ENCODE results near the gene XAGE5.

DNA sequence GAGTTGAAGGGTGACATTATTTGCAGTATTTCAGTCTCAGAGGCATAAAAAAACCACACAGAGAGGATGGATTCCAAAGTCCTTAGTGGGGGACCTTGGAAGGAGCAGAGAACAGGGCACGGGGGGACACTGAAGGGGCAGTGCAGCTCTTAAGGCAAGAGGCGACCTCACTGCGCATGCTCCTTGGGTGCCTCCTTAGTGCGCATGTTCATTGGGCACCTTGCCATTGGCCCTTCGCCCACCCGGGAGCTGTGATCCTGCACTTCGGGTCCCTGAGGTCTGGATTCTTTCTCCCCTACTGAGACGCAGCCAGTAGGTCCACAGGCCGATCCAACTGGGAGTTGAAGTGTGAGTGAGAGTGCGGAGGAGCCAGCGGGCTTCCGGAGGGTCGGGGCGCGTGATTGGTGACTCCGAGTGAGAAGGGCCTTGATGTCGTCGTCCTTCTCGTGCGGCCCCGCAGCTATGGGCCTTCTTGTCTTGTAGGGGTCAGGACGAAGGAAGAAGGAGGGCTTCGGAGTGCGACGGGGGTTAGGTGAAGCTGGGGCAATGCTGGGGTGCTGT, at the start of gene XAGE5:
- TF ChIP-seq, protein P1, sequence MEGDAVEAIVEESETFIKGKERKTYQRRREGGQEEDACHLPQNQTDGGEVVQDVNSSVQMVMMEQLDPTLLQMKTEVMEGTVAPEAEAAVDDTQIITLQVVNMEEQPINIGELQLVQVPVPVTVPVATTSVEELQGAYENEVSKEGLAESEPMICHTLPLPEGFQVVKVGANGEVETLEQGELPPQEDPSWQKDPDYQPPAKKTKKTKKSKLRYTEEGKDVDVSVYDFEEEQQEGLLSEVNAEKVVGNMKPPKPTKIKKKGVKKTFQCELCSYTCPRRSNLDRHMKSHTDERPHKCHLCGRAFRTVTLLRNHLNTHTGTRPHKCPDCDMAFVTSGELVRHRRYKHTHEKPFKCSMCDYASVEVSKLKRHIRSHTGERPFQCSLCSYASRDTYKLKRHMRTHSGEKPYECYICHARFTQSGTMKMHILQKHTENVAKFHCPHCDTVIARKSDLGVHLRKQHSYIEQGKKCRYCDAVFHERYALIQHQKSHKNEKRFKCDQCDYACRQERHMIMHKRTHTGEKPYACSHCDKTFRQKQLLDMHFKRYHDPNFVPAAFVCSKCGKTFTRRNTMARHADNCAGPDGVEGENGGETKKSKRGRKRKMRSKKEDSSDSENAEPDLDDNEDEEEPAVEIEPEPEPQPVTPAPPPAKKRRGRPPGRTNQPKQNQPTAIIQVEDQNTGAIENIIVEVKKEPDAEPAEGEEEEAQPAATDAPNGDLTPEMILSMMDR (optimal IDR thresholded peaks at IDR 0.05 in 1 of 3, IDR thresholded peaks at IDR 0.05 in 1 of 3, conservative IDR thresholded peaks at IDR 0.05 in 1 of 3; ENCODE audit: extremely low read depth in 1 of 3, insufficient read depth in 2 of 3, low read length in 3 of 3): no peak
- TF ChIP-seq EZH2 (IDR thresholded peaks at IDR 0.05; ENCODE audit: low read length): no peak

All from keratinocyte (primary cell).